A172 (cell line): ENCODE results near the gene UBE4A. TPM values are rescaled to one million over a fixed set of nuclear protein-coding genes. Genes with fewer than 3 reads are reported as not detected.

Experiments
- DNase-seq: peaks from one replicate; pipeline ENCODE4 v3.0.0-alpha.2; 2015; ENCODE audit warnings: low spot score
- total RNA-seq: library from RNA; depleted of rRNA; stranded (reverse); fragments of >200 nt; shearing (Covaris generic); gene quantifications from 2 replicates; pipeline ENCODE4 v1.2.3, GENCODE V29; 2014

The UBE4A gene
- total RNA-seq, 1 experiment from 2014 or later = 24.8 TPM

DNA sequence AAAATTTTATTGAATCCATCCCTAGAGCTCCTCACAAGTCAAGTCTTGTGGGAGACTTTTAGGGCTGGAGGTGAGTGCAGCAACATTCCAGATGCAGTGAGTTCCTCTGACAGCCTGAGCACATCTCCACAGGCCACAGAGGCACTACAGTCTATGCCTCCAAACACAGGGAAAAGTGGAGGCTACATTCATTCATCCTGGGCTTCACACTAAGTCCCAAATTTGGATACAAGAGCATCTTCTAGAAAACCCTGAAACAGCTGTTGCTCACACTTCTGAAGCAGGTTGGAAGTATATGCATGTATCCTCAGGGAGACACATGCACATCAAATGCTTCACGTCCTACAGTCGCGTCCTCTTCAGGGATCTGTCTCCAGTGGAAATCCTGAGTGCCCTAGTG is 18.1 kb upstream of the UBE4A start:
- DNase-seq = no peak

GRCh38 chr11:118341815-118342489 is 17.4 kb upstream of the UBE4A start:
- no peak for DNase-seq

- DNase-seq = no peak
Observed at GRCh38 chr11:118342503-118343161, 16.8 kb upstream of the UBE4A start, which contains the start of gene CD3D. Gene CD3D (minus strand): TSS chr11:118342705. CDS start chr11:118342607, 98 bp downstream.

- no peak for DNase-seq
Observed at GRCh38 chr11:118343248-118343647, 16.2 kb upstream of the UBE4A start.

GRCh38 chr11:118343981-118344515 is 15.4 kb upstream of the UBE4A start, which contains the start of gene CD3G:
Gene CD3G (plus strand): TSS chr11:118344344. CDS start chr11:118344424, 80 bp downstream.
- no peak for DNase-seq

DNA sequence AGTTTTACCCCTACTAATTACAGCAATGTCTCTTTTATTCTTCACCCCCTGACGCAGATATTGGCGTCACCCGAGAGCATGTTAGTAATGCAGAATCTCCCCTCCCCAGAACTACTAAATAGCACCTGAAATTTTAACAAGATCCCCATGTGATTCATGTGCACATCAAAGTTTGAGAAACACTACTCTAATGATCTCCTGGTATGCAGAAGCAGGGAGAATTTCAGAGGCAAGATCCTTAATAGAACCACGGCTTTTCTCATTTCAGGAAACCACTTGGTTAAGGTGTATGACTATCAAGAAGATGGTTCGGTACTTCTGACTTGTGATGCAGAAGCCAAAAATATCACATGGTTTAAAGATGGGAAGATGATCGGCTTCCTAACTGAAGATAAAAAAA is 9.9 kb upstream of the UBE4A start:
- DNase-seq = no peak

DNA sequence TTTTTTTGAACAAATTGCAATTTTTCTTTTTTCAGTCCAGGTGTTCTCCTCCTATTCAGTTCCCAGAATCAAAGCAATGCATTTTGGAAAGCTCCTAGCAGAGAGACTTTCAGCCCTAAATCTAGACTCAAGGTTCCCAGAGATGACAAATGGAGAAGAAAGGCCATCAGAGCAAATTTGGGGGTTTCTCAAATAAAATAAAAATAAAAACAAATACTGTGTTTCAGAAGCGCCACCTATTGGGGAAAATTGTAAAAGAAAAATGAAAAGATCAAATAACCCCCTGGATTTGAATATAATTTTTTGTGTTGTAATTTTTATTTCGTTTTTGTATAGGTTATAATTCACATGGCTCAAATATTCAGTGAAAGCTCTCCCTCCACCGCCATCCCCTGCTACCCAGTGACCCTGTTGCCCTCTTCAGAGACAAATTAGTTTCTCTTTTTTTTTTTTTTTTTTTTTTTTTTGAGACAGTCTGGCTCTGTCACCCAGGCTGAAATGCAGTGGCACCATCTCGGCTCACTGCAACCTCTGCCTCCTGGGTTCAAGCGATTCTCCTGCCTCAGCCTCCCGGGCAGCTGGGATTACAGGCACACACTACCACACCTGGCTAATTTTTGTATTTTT is 6.2 kb upstream of the UBE4A start:
- no peak for DNase-seq

DNA sequence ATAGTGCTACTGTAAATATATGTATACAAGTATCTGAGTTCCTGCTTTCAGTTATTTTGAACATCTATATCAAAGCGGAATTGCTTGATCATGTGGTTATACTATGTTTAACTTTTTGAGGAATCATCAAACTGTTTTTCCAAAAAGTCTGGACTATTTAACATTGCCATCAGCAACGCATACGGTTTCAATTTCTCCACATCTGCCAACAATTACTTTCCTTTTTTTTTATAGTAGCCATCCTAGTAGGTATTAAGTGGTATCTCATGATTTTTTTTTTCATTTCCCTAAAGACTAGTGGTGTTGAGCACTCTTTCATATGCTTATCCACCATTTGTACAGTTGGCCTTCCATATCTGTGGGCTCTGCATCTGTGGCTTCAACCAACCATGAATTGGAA is 1.3 kb upstream of the UBE4A start:
- no peak for DNase-seq

GRCh38 chr11:118364956-118365615 is 5.7 kb downstream of the UBE4A start:
- DNase-seq = no peak

GRCh38 chr11:118366287-118366686 is 6.9 kb downstream of the UBE4A start:
- no peak for DNase-seq

DNA sequence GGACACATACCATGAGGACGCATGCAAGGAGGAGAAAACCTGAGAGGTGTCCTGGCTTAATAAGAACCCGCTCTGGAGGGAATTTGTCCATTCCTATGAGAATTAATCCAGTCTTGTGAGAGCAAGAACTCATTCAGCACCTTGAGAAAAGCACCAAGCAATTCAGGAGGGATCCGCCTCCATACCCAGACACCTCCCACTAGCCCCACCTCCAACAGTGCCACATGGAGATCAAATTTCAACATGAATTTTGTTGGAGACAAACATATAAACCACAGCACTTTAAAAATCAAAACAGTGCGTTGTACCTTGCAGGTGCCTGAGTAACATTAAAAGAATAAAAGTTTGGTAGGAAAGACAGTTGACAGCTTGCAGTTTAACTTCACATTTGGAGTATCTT is 11.4 kb downstream of the UBE4A start:
- DNase-seq = no peak

GRCh38 chr11:118373263-118373662 is 13.9 kb downstream of the UBE4A start:
- no peak for DNase-seq

DNA sequence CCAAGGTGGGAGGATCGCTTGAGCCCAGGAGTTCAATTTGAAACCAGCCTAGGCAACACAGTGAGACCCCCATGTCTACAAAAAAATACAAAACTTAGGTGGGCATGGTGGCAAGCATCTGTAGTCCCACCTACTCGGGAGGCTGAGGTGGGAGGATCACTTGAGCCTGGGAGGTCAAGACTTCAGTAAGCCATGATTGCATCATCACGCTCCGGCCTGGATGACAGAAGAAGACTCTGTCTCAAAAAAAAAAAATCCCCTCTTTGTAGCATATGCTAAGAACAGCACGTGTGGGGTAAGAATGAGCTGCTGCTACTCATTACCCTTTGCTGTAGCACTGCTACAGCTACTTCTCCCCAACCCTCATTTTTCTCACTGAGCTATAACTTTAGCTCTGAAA is 14.5 kb downstream of the UBE4A start:
- DNase-seq = no peak

GRCh38 chr11:118374729-118375128 is 15.3 kb downstream of the UBE4A start:
- DNase-seq = no peak

DNA sequence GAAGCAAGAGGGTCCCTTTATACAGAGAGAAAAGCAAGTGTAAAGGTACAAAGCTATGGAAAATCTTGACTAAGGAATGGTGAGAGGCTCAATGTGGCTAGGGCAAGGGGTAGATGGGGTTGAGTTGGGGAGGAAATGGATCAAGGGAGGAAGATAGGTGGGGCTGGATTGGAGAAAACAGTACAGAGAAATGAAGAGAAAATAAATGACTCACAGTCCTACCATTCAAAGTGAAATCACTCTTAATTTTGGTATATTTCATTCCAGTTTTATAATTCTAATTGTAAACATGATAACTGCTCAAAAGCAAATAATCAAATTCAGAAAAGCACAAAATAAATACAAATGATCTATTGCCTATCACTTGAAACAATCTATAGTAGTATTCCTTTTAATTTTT is 16.6 kb downstream of the UBE4A start:
- DNase-seq = no peak

DNA sequence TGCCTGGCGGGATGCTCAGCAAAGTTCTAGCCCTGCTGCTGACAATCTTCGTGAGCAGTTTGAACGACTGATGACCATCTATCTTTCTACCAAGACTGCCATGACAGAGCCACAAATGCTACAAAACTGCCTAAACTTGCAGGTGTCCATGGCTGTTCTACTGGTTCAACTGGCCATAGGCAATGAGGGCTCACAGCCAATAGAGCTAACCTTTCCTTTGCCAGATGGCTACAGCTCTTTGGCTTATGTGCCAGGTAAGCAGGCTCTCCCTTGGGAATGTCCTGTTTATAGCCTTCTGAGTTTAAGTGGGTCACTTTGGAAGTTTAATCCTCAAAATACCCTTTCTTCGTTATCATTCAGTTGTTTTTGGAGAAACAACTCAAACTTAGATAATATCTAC is 20.1 kb downstream of the UBE4A start:
- DNase-seq = no peak

- no peak for DNase-seq
Observed at GRCh38 chr11:118380571-118380970, 21.2 kb downstream of the UBE4A start.

DNA sequence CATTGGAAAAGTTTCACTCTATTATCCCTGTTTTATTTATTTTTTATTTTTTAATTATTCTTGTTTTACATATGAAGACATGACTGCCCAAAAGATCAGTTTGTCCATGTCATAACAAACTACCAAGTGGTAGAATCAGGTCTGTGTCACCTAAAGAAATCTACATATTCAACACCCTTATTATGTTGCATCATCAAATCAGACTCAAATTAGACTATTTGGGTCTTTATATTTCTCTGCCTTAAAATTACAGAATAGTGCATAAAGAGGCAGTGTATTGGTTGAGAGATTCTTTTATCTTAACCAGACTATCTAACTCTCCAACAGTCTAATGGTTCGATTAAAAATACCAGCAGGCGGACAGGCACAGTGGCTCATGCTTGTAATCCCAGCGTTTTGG is 23.6 kb downstream of the UBE4A start:
- DNase-seq = no peak

GRCh38 chr11:118383657-118384056 is 24.3 kb downstream of the UBE4A start:
- DNase-seq = no peak

GRCh38 chr11:118396097-118396501 is 36.7 kb downstream of the UBE4A start:
- DNase-seq = no peak

- DNase-seq = no peak
Observed at GRCh38 chr11:118397448-118397847, 38.0 kb downstream of the UBE4A start.
